ENCODE results near the gene TTC28.
"Not testable (repeated sequence)": the region's sequence is repeated elsewhere in the genome, so short reads cannot be mapped to it uniquely, and the experiment has no call there.

The TTC28 gene

DNA sequence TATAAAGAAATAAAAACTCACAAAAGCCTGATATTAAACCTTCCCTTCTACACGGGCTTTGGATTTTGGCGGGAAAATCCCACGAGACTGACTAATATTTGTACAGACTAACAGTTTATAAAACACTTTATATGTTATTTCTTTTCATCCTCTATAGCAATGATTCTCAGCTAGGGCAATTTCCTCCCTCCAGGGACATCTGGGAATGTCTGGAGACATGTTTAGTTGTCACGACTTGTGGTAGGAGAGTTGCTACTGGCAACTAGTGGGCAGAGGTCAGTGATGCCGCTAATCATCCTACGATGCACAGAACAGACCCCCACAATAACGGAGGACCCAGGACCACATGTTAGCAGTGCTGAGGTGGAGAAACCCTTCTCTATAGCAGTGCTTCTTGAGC, 455.8 kb downstream of the TTC28 start:
- no peak for DNase-seq (ENCODE audit: low spot score)

DNA sequence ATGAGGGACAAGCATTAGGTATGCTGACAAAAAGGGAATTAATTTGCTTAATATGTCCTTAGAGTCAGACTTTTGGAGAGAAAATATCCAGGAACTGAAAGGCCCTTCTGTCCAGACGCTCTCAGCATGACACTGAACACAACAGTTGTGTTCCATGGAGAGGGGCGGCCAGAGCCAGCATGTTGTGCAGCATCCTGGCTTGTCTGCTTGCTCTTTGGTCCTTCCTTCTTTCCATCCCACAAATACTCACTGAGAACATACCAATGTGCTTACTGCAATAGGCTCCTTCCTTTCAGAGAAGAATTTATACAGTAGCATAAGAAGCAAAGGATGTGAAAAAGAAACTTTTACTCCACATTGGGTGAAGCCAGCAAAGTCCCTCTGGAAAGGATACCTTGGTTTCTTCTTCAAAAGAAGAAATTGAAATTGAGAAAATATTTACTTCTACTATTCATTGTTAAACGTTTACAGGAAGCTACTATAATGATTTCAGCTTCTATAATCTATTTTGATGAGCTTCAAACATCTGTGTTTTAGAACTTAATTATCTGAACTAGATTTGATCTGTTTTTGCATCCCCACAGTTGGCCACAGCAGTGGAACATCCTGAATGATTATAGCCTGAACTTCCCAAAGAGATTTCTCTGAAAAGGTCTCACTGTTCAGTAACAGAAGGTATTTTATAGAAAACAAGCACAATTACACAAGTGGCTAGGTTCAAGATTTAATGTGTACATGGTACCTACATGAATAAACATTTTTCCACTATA, 456.5 kb downstream of the TTC28 start:
- DNase-seq (ENCODE audit: low spot score): no peak

GRCh38 chr22:28222571-28222970, 457.1 kb downstream of the TTC28 start:
- no peak for DNase-seq (ENCODE audit: low spot score)

GRCh38 chr22:28222052-28222451, 457.6 kb downstream of the TTC28 start:
- no peak for DNase-seq (ENCODE audit: low spot score)

DNA sequence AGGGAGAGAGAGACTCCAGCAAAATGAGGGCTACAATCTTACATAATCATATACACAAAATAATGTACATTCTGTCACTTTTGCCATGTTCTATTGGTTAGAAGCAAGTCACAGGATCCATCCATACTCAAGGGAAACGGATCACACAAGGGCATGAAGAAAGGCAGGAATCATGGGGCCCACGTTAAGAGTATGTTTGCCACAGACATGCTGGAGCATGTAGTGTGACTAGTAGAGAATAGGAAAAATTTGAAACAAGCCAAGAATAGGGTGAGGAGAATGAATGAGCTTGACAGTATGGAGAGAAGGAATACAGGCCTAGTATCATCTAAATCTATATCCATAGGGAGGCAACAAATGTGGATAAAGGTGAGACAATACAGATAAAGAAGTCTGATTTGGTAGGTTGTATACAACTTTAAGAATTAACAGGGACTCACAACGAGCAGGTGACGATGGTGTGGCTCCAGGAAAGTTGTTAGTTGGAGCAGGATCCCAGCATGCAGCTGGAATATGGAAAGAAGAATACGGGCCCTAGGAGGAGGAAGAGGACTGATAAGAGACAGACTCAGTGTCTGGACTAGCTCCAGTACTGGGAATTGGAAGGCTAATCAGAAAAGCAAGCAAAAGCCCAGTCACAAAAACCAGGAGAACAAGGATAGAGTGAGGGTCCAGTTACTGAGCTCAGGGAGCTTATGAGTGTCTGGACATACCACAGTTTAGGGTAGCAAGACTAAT, 458.8 kb downstream of the TTC28 start:
- DNase-seq (ENCODE audit: low spot score): no peak

GRCh38 chr22:28217277-28217676, 462.4 kb downstream of the TTC28 start:
- no peak for DNase-seq (ENCODE audit: low spot score)

- not testable (repeated sequence) for DNase-seq (ENCODE audit: low spot score)
Measured at GRCh38 chr22:28214750-28215149, 464.9 kb downstream of the TTC28 start.

- not testable (repeated sequence) for DNase-seq (ENCODE audit: low spot score)
Measured at GRCh38 chr22:28209457-28209856, 470.2 kb downstream of the TTC28 start.

GRCh38 chr22:28208787-28209186, 470.9 kb downstream of the TTC28 start:
- DNase-seq (ENCODE audit: low spot score): no peak

DNA sequence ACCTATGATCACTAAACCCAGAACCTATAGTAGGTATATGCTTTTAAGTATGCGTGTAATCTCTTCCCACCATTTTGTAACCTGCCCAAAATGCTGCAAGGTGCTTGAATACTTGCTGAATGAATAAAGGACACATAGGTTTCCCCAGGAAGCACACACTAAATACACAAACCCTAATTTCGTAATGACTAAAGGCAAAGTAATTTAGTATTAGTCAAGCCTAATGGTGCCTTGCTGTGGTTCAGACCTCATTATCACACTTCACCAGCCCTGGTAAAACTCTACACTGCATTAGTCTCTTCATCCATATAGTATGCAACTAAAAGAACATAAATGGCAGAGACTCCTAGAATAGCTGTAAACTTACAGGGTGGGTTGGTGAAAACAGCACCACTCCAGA, 471.6 kb downstream of the TTC28 start:
- no peak for DNase-seq (ENCODE audit: low spot score)

- no peak for DNase-seq (ENCODE audit: low spot score)
Measured at GRCh38 chr22:28207281-28208030, 472.2 kb downstream of the TTC28 start.

DNA sequence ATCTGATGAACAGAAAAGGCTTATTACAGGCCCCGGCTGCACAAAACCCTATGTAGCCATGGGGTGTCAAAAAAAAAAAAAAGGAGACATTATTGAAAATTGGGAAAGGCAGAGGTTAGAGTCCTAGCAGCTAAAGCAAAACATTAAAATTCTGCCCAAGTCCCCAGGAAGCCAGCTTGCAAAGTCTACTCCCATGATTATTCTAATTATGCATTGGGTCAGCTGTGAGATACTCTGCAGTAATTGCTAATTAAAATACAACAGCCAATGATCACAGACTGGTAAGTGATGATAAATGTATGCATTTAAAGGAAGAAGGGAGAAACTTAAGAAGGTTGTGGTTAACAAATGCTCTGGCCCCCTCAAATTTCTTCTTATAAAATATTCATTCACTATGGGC, 473.7 kb downstream of the TTC28 start:
- DNase-seq (ENCODE audit: low spot score): no peak

GRCh38 chr22:28204382-28204781, 475.3 kb downstream of the TTC28 start:
- DNase-seq (ENCODE audit: low spot score): no peak

- no peak for DNase-seq (ENCODE audit: low spot score)
Measured at GRCh38 chr22:28203286-28203685, 476.4 kb downstream of the TTC28 start.

- no peak for DNase-seq (ENCODE audit: low spot score)
Measured at GRCh38 chr22:28198692-28199091, 480.9 kb downstream of the TTC28 start.

GRCh38 chr22:28191571-28191970, 488.1 kb downstream of the TTC28 start:
- DNase-seq (ENCODE audit: low spot score): not testable (repeated sequence)

DNA sequence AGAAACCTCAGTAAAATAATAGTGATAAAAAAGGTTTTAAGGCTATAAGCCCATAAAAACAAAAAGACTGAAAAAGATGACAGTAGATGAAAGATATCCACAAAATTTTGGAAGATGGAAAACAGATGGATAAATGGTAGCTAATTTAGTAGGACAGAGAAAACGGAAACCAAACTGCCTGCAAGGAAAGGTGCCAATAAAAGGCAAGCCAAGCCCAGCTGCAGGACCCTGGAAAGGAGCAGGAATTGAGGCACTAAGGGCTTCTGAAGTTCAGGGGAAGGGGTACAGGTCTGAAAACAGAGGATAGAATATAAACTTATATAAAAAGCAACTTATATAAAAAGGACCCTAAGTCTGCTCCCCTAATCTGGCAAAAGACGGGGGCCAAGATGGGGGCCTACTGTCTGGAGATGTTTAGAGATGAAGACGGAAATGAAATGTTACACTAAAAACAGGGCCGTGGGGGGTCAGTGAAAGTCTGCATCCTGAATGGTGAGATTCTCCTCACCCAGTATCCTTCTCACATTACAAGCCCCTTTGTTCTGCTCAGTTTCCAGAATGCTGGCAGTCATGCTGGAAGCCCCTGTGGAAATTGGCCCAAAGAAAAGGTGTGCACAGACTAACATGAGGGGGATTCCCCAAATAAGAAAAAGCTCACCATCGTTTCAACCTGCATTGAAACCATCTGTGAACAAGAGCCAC, 491.3 kb downstream of the TTC28 start:
- no peak for DNase-seq (ENCODE audit: low spot score)

DNA sequence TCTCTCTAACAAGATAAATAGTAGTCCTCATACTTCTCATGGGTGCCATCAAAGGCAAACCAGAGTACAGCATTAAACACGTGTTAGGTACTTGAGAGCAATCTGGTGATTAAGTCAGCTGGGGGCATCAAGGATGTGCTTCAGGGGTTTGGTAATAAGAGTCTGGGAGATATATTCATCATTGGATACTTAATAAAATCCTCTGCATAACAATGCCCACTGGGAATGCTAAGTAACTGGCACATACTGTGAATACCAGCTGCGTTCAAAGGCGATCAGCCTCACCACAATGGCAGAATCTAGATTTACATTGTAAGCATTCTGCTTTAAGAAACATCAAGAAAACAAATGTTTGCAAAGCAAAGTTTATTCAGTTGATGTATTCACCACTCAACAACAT, 492.0 kb downstream of the TTC28 start:
- DNase-seq (ENCODE audit: low spot score): no peak

DNA sequence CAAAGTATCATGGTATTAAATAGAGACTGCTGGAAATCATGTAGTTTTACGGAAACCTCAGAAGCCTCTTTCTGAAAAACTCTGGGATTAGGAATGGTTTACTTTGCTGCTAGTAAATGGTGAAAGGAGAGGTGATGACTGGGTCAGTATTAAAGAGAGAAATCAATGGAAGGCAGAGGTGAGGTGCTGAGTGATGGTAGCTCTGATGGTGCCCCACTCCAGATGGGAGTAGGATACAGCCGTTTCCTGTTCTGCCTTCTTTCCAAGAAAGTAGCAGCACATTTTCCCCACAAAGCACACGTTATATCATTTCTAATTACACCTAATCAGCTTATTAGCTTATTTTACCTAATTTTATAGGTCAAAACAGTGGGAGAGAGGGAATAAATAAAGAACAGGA, 493.0 kb downstream of the TTC28 start:
- no peak for DNase-seq (ENCODE audit: low spot score)

GRCh38 chr22:28185130-28185529, 494.5 kb downstream of the TTC28 start:
- DNase-seq (ENCODE audit: low spot score): no peak

GRCh38 chr22:28183078-28183860, 496.4 kb downstream of the TTC28 start:
- DNase-seq (ENCODE audit: low spot score): no peak
